Loucy (cell line): Measurements from ENCODE around the gene CLASP1.
"Not testable (repeated sequence)": the region's sequence is repeated elsewhere in the genome, so short reads cannot be mapped to it uniquely, and the experiment has no call there.

Experiments used
- EZH2phosphoT487 ChIP-seq: fragments of 200-600 bp; IDR thresholded peaks from 2 replicates; pipeline ENCODE4 v1.6.1; 2018; ENCODE audit warnings: antibody characterized with exemption, mild to moderate bottlenecking, moderate library complexity, borderline replicate concordance
- TF ChIP-seq, protein P1 (sequence below): fragments of 200-600 bp; sonication (generic); conservative IDR thresholded peaks from 2 replicates; pipeline ENCODE4 v1.5.1; 2014; ENCODE audit warnings: mild to moderate bottlenecking, antibody characterized with exemption, low read length

DNA sequence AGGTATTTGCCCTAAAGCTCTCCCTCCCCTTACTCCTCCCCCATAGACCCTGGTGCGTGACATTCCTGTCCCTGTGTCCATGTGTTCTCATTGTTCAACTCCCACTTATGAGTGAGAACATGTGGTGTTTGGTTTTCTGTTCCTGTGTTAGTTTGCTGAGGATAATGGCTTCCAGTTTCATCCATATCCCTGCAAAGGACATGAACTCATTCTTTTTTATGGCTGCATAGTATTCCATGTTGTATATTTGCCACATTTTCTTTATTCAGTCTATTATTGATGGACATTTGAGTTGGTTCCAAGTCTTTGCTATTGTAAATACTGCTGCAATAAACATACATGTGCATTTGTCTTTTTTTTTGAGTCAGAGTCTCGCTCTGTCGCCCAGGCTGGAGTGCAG, 41.3 kb upstream of the CLASP1 start:
- TF ChIP-seq, protein P1, sequence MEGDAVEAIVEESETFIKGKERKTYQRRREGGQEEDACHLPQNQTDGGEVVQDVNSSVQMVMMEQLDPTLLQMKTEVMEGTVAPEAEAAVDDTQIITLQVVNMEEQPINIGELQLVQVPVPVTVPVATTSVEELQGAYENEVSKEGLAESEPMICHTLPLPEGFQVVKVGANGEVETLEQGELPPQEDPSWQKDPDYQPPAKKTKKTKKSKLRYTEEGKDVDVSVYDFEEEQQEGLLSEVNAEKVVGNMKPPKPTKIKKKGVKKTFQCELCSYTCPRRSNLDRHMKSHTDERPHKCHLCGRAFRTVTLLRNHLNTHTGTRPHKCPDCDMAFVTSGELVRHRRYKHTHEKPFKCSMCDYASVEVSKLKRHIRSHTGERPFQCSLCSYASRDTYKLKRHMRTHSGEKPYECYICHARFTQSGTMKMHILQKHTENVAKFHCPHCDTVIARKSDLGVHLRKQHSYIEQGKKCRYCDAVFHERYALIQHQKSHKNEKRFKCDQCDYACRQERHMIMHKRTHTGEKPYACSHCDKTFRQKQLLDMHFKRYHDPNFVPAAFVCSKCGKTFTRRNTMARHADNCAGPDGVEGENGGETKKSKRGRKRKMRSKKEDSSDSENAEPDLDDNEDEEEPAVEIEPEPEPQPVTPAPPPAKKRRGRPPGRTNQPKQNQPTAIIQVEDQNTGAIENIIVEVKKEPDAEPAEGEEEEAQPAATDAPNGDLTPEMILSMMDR = not testable (repeated sequence)
- not testable (repeated sequence) for TF ChIP-seq EZH2phosphoT487
